Gastrocnemius medialis (tissue), 4 donors: ENCODE measurements around the gene GOLGA1. TPM values are rescaled to one million over a fixed set of nuclear protein-coding genes. Genes with fewer than 3 reads are reported as not detected.
A peak's percentile ranks its signal among the peaks of the same experiment; 100 is the strongest.
"Not testable (repeated sequence)": the region's sequence is repeated elsewhere in the genome, so short reads cannot be mapped to it uniquely, and the experiment has no call there.

Experiments
- ATAC-seq, 2 donors: fragments of 150-250 bp; one replicate each; pipeline ENCODE4 v1.9.1; 2016
- DNase-seq, 2 donors: peaks; one replicate each; pipeline ENCODE4 v3.0.0-alpha.2; 2019
- H3K27ac ChIP-seq, 4 donors: fragments of 200-600 bp; sonication (generic); 1 replicate in 1 of 4; 2 replicates in 3 of 4; pipeline ENCODE4 v1.5.1; 2016 to 2018; ENCODE audit warnings: mild to moderate bottlenecking in 2 of 4, moderate library complexity in 1 of 4
- H3K27me3 ChIP-seq, 3 donors: fragments of 200-600 bp; sonication (generic) in 2 of 3; 1 replicate in 1 of 3; 2 replicates in 2 of 3; pipeline versions ENCODE4 v1.5.1 to v1.6.0; 2016 to 2019; ENCODE audit warnings: mild to moderate bottlenecking in 1 of 3, moderate library complexity in 1 of 3
- H3K36me3 ChIP-seq, 2 donors: fragments of 200-600 bp; sonication (generic) in 1 of 2; one replicate each; pipeline ENCODE4 v1.5.1; 2017 to 2018
- H3K4me1 ChIP-seq, 2 donors: fragments of 200-600 bp; sonication (generic) in 1 of 2; one replicate each; pipeline ENCODE4 v1.5.1; 2016 to 2017; ENCODE audit warnings: mild to moderate bottlenecking in 2 of 2
- H3K4me3 ChIP-seq, 4 donors: fragments of 200-600 bp; sonication (generic) in 3 of 4; 1 replicate in 1 of 4; 2 replicates in 3 of 4; pipeline ENCODE4 v1.5.1; 2016 to 2019; ENCODE audit warnings: mild to moderate bottlenecking in 2 of 4
- H3K9me3 ChIP-seq, 3 donors: fragments of 200-600 bp; sonication (generic) in 2 of 3; 1 replicate in 1 of 3; 2 replicates in 2 of 3; pipeline ENCODE4 v1.5.1; 2016 to 2019
- POLR2A ChIP-seq, 2 donors: fragments of 450-650 bp; IDR thresholded peaks; one replicate each; pipeline ENCODE4 v1.6.1; 2017; ENCODE audit warnings: antibody characterized with exemption in 2 of 2, mild to moderate bottlenecking in 2 of 2, moderate library complexity in 2 of 2
- in situ Hi-C, 4 donors: fragments of 200-750 bp; cut with MboI; loops; one replicate each; pipeline versions ENCODE4 v1.15.0 to v1.8.0; 2017; ENCODE audit warnings: low sequenced_read_pairs in 4 of 4
- intact Hi-C: fragments of 100-400 bp; cut with DNase I; formaldehyde crosslinking; loops from one replicate; pipeline ENCODE4 v1.15.1; 2023; ENCODE audit warnings: low total_unique reads
- total RNA-seq, 4 donors: library from RNA; depleted of rRNA; stranded (reverse); fragments of >200 nt; gene quantifications; one replicate each; pipeline versions ENCODE4 v1.1.0 to v1.2.3, GENCODE V29; 2016
- TF ChIP-seq, protein P1 (sequence below), 5 experiments: fragments of 450-650 bp in 3 of 5; fragments of 200-600 bp in 2 of 5; sonication (generic) in 2 of 5; IDR thresholded peaks in 4 of 5; conservative IDR thresholded peaks in 1 of 5; 1 replicate in 4 of 5; 2 replicates in 1 of 5; pipeline ENCODE4 v1.5.1; 2016 to 2019; ENCODE audit warnings: antibody characterized with exemption in 5 of 5, mild to moderate bottlenecking in 3 of 5, moderate library complexity in 3 of 5

GOLGA1 gene
- total RNA-seq, 4 donors from 2014 or later, result 12.2 to 20.5 (median 18.6) TPM

- no peak overlapping the region for H3K4me3 ChIP-seq
- TF ChIP-seq POLR2A (IDR thresholded peaks at IDR 0.05), result no peak
- TF ChIP-seq, protein P1, sequence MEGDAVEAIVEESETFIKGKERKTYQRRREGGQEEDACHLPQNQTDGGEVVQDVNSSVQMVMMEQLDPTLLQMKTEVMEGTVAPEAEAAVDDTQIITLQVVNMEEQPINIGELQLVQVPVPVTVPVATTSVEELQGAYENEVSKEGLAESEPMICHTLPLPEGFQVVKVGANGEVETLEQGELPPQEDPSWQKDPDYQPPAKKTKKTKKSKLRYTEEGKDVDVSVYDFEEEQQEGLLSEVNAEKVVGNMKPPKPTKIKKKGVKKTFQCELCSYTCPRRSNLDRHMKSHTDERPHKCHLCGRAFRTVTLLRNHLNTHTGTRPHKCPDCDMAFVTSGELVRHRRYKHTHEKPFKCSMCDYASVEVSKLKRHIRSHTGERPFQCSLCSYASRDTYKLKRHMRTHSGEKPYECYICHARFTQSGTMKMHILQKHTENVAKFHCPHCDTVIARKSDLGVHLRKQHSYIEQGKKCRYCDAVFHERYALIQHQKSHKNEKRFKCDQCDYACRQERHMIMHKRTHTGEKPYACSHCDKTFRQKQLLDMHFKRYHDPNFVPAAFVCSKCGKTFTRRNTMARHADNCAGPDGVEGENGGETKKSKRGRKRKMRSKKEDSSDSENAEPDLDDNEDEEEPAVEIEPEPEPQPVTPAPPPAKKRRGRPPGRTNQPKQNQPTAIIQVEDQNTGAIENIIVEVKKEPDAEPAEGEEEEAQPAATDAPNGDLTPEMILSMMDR (IDR thresholded peaks at IDR 0.05 in 4 of 5, conservative IDR thresholded peaks at IDR 0.05 in 1 of 5), result no peak
- intact Hi-C loops, result no loop called here
These were observed 93.9 kb downstream of the GOLGA1 start for GRCh38 chr9:124846969-124847368.

GRCh38 chr9:124846467-124846866 lies 94.4 kb downstream of the GOLGA1 start:
- DNase-seq, result not testable (repeated sequence)
- in situ Hi-C loops, result loop anchor here in 2 of 4 donors (5.0 to 10.0 kb wide), 2 partner anchors 52 to 74 kb away; partner anchors contain the start of gene NR6A1 (in 1 of the 2)

More at GRCh38 chr9:124846969-124847368, 93.9 kb downstream of the GOLGA1 start:
- Histone ChIP-seq H3K27ac (no peak overlapping the region), H3K9me3 (no peaks in the 10 kb centered on the region), H3K36me3 (no peaks in the 10 kb centered on the region), H3K27me3 (no peaks in the 10 kb centered on the region), H3K4me1 (peaks cover 12 to 22% of the 10 kb centered on the region in 2 donors)
- no peak for ATAC-seq
- DNase-seq, result no peak
- in situ Hi-C loops, result loop anchor here in 2 of 4 donors (5.0 to 10.0 kb wide), 2 partner anchors 52 to 75 kb away; partner anchors contain the start of gene NR6A1 (in 1 of the 2)

GRCh38 chr9:124844291-124844690 lies 96.6 kb downstream of the GOLGA1 start:
- no peaks in the 10 kb centered on the region for H3K27me3 ChIP-seq
- no peak for DNase-seq
- no peaks in the 10 kb centered on the region for H3K9me3 ChIP-seq
- no peaks in the 10 kb centered on the region for H3K36me3 ChIP-seq
- TF ChIP-seq, protein P1 (IDR thresholded peaks at IDR 0.05 in 4 of 5, conservative IDR thresholded peaks at IDR 0.05 in 1 of 5), result no peak
- TF ChIP-seq POLR2A (IDR thresholded peaks at IDR 0.05), result no peak
- H3K4me3 ChIP-seq, result no peak overlapping the region
- peaks cover 10 to 13% of the 10 kb centered on the region in 2 donors for H3K4me1 ChIP-seq
- intact Hi-C loops, result no loop called here
- ATAC-seq, result no peak
- in situ Hi-C loops, result loop anchor here in 1 of 4 donors (10.0 kb wide), 1 partner anchor 49 kb away; no protein-coding TSS in a partner anchor
- H3K27ac ChIP-seq, result peak overlapping the region in 1 of 4 donors; percentile 25

More at GRCh38 chr9:124846467-124846866, 94.4 kb downstream of the GOLGA1 start:
- H3K36me3 ChIP-seq, H3K4me3 ChIP-seq, H3K27me3 ChIP-seq, ATAC-seq, intact Hi-C loops, H3K27ac ChIP-seq, H3K9me3 ChIP-seq: not testable (repeated sequence)
- H3K4me1 ChIP-seq, result peaks cover 7 to 17% of the 10 kb centered on the region in 2 donors

DNA sequence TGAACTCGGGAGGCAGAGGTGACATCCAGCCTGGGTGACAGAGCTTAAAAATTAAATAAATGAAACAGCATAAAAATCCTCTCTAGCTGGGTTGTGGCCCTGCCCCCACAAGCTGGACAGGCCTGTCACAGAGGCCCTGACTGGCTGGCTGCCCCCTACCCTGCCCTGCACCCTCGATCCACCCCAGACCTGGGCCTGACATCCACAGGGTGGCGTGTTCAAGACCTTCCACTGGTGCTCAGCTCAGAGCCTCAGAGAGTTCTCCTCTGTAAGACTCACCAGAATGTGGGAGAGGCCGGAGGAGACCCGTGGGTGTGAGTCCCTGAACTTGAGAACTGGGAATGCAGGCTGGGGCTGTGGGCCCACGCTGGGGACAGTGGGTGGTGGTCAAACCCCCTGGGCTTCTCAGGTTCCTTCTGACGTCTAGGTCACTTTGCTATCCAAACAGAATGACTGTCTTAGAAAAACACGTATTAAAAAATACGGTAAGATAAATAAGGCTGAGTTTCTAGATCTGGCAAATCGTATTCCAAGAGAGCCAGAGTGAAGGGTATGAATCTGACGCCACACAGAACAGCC lies 97.3 kb downstream of the GOLGA1 start:
- intact Hi-C loops (no loop called here), in situ Hi-C loops (loop anchor here in 1 of 4 donors (10.0 kb wide), 1 partner anchor 49 kb away; no protein-coding TSS in a partner anchor)
- Histone ChIP-seq H3K36me3 (no peaks in the 10 kb centered on the region), H3K4me1 (peaks cover 10 to 13% of the 10 kb centered on the region in 2 donors), H3K27me3 (no peaks in the 10 kb centered on the region), H3K4me3 (no peak overlapping the region), H3K27ac (peak overlapping the region in 3 of 4 donors; percentile 25 to 84 (median 29)), H3K9me3 (no peaks in the 10 kb centered on the region)
- no peak for ATAC-seq
- TF ChIP-seq, protein P1 (IDR thresholded peaks at IDR 0.05 in 4 of 5, conservative IDR thresholded peaks at IDR 0.05 in 1 of 5), result no peak
- no peak for TF ChIP-seq POLR2A (IDR thresholded peaks at IDR 0.05)
- no peak for DNase-seq

- peak overlapping the region; percentile 74 to 84 (median 80) for H3K27ac ChIP-seq
- no peak for TF ChIP-seq POLR2A (IDR thresholded peaks at IDR 0.05)
- TF ChIP-seq, protein P1 (IDR thresholded peaks at IDR 0.05 in 4 of 5, conservative IDR thresholded peaks at IDR 0.05 in 1 of 5), result no peak
- H3K27me3 ChIP-seq, result no peaks in the 10 kb centered on the region
- no peaks in the 10 kb centered on the region for H3K9me3 ChIP-seq
- no peak for ATAC-seq
- DNase-seq, result no peak
- H3K36me3 ChIP-seq, result no peaks in the 10 kb centered on the region
- in situ Hi-C loops (loop anchor here in 1 of 4 donors (10.0 kb wide), 1 partner anchor 46 kb away; no protein-coding TSS in a partner anchor), intact Hi-C loops (no loop called here)
- H3K4me1 ChIP-seq, result peaks cover 10 to 13% of the 10 kb centered on the region in 2 donors
- no peak overlapping the region for H3K4me3 ChIP-seq
These were observed 99.6 kb downstream of the GOLGA1 start for GRCh38 chr9:124841075-124841821.
